ENCODE data around the gene CCT5.

DNA sequence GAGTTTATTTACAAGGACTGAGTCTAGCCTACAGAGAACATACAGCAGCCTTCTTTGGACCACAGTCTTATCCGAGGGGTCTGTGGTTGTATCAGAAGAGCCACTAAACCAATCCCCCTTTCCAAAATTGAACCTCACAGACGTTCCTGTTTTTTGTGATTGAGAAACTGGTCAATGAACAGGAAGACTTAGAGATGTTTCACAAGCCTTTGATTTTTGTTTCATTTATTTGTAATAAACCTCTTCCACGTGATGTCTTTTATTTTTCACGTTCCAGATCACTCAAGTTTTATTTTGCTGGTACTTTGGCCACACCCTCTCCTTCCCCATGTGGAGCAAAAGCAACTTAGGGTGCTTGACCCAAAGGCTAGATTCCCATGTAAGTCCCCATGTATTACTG is 16.1 kb downstream of the CCT5 start:
- TF ChIP-seq, protein P1, sequence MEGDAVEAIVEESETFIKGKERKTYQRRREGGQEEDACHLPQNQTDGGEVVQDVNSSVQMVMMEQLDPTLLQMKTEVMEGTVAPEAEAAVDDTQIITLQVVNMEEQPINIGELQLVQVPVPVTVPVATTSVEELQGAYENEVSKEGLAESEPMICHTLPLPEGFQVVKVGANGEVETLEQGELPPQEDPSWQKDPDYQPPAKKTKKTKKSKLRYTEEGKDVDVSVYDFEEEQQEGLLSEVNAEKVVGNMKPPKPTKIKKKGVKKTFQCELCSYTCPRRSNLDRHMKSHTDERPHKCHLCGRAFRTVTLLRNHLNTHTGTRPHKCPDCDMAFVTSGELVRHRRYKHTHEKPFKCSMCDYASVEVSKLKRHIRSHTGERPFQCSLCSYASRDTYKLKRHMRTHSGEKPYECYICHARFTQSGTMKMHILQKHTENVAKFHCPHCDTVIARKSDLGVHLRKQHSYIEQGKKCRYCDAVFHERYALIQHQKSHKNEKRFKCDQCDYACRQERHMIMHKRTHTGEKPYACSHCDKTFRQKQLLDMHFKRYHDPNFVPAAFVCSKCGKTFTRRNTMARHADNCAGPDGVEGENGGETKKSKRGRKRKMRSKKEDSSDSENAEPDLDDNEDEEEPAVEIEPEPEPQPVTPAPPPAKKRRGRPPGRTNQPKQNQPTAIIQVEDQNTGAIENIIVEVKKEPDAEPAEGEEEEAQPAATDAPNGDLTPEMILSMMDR (IDR thresholded peaks at IDR 0.05), result no peak
- no peak for TF ChIP-seq ZFX (IDR thresholded peaks at IDR 0.05; ENCODE audit: borderline replicate concordance)
